IMR-90 (cell line): Measurements from ENCODE around the gene EFEMP2. TPM values are rescaled to one million over a fixed set of nuclear protein-coding genes. Genes with fewer than 3 reads are reported as not detected.

Experiments used
- ATAC-seq: fragments of 200-7000 bp; cut with Tn5 transposase; 2 replicates; pipeline ENCODE4 v1.9.1; 2020; ENCODE audit warnings: low read depth, mild to moderate bottlenecking, moderate library complexity
- BruUV-seq: library from RNA; stranded (reverse); fragments of 400-500 nt; replicated peaks from 2 replicates; lab custom pipeline; 2021; lab: Mats Ljungman, UMichigan
- CTCF ChIA-PET: fragments of 300-600 bp; formaldehyde crosslinking; extraction: SDS; loops from one replicate; lab custom pipeline; 2021; ENCODE audit warnings: antibody characterized with exemption; lab: Yijun Ruan, JAX
- POLR2A ChIA-PET: fragments of 300-600 bp; sonication (Branson Sonifier 250); formaldehyde crosslinking; loops from one replicate; lab custom pipeline; 2022; ENCODE audit warnings: antibody characterized with exemption; ENCODE audit not compliant: unreplicated experiment; lab: Charles Lee
- DNase-seq: peaks from one replicate; pipeline ENCODE4 v3.0.0; 2013
- H2AFZ ChIP-seq: replicated peaks from 2 replicates; pipeline ENCODE3; 2013; ENCODE audit warnings: low read length, mild to moderate bottlenecking; ENCODE audit not compliant: poor library complexity
- H2AK5ac ChIP-seq: 2 replicates; pipeline ENCODE4 v1.6.1; 2013; ENCODE audit warnings: low read depth, low read length, inconsistent platforms
- H2AK9ac ChIP-seq: replicated peaks from 2 replicates; pipeline ENCODE3; 2013; ENCODE audit warnings: mild to moderate bottlenecking, low read depth, low read length, moderate library complexity; ENCODE audit not compliant: poor library complexity
- H2BK120ac ChIP-seq: 2 replicates; pipeline ENCODE4 v1.6.1; 2013; ENCODE audit warnings: low read depth, low read length, inconsistent platforms
- H2BK15ac ChIP-seq: 3 replicates; pipeline ENCODE4 v1.6.1; 2013; ENCODE audit warnings: low read depth, low read length, inconsistent platforms
- H2BK20ac ChIP-seq: 2 replicates; pipeline ENCODE4 v1.6.1; 2013; ENCODE audit warnings: low read depth, mild to moderate bottlenecking, inconsistent platforms, low read length, moderate library complexity
- H2BK5ac ChIP-seq: 2 replicates; pipeline ENCODE4 v1.6.1; 2013; ENCODE audit warnings: mild to moderate bottlenecking, low read depth, low read length, inconsistent platforms; ENCODE audit not compliant: poor library complexity, severe bottlenecking
- H3K14ac ChIP-seq: replicated peaks from 2 replicates; pipeline ENCODE4 v1.6.1; 2013; ENCODE audit warnings: low read depth, low read length, inconsistent platforms
- H3K18ac ChIP-seq: 2 replicates; pipeline ENCODE4 v1.6.1; 2013; ENCODE audit warnings: low read depth, low read length, control low read depth
- H3K23ac ChIP-seq: 2 replicates; pipeline ENCODE4 v1.6.1; 2013; ENCODE audit warnings: low read depth, low read length, inconsistent platforms
- H3K27ac ChIP-seq: 2 replicates; pipeline ENCODE4 v1.5.1; 2013; ENCODE audit warnings: mild to moderate bottlenecking, control low read depth, low read length; ENCODE audit not compliant: insufficient read depth
- H3K27me3 ChIP-seq: 2 replicates; pipeline ENCODE4 v1.6.1; 2013; ENCODE audit warnings: low read length; ENCODE audit not compliant: control insufficient read depth, insufficient read depth
- H3K36me3 ChIP-seq: 2 replicates; pipeline ENCODE4 v1.6.1; 2013; ENCODE audit warnings: low read length, mixed read lengths; ENCODE audit not compliant: control insufficient read depth, insufficient read depth
- H3K4ac ChIP-seq: 2 replicates; pipeline ENCODE4 v1.6.1; 2013; ENCODE audit warnings: low read depth, low read length, inconsistent platforms
- H3K4me1 ChIP-seq: 2 replicates; pipeline ENCODE4 v1.6.1; 2013; ENCODE audit warnings: low read length, mixed read lengths; ENCODE audit not compliant: control insufficient read depth, insufficient read depth
- H3K4me2 ChIP-seq: 2 replicates; pipeline ENCODE4 v1.6.1; 2013; ENCODE audit warnings: low read depth, mild to moderate bottlenecking, control low read depth, low read length, moderate library complexity
- H3K4me3 ChIP-seq: 2 replicates; pipeline ENCODE4 v1.5.1; 2013; ENCODE audit warnings: low read depth, mild to moderate bottlenecking, control low read depth, low read length, moderate library complexity; ENCODE audit not compliant: insufficient read depth
- H3K56ac ChIP-seq: 2 replicates; pipeline ENCODE4 v1.6.1; 2013; ENCODE audit warnings: low read length, inconsistent platforms; ENCODE audit not compliant: insufficient read depth; ENCODE audit errors: extremely low read depth
- H3K79me1 ChIP-seq, 2 experiments: 2 replicates each; pipeline ENCODE4 v1.6.1; 2013; ENCODE audit warnings: low read length in 2 of 2, inconsistent platforms in 1 of 2, low read depth in 1 of 2
- H3K9ac ChIP-seq: 2 replicates; pipeline ENCODE4 v1.6.1; 2013; ENCODE audit warnings: low read depth, low read length, control low read depth
- H3K9me1 ChIP-seq: 2 replicates; pipeline ENCODE4 v1.6.1; 2013; ENCODE audit warnings: low read length, inconsistent platforms; ENCODE audit not compliant: insufficient read depth
- H3K9me3 ChIP-seq: 2 replicates; pipeline ENCODE4 v1.6.1; 2013; ENCODE audit warnings: low read length; ENCODE audit not compliant: control insufficient read depth, insufficient read depth
- H4K20me1 ChIP-seq: 2 replicates; pipeline ENCODE4 v1.6.1; 2013; ENCODE audit warnings: low read length, inconsistent platforms; ENCODE audit not compliant: insufficient read depth
- H4K5ac ChIP-seq: 2 replicates; pipeline ENCODE4 v1.6.1; 2013; ENCODE audit warnings: mild to moderate bottlenecking, low read depth, low read length, control low read depth
- H4K8ac ChIP-seq, 2 experiments: 2 replicates each; pipeline ENCODE4 v1.6.1; 2013; ENCODE audit warnings: low read depth in 2 of 2, low read length in 2 of 2, control low read depth in 1 of 2, inconsistent platforms in 1 of 2
- H4K91ac ChIP-seq: 2 replicates; pipeline ENCODE4 v1.6.1; 2013; ENCODE audit warnings: low read depth, low read length, inconsistent platforms; ENCODE audit not compliant: insufficient read depth
- CTCF ChIP-seq: conservative IDR thresholded peaks from 2 replicates; pipeline ENCODE4 v1.5.1; 2012; ENCODE audit warnings: mild to moderate bottlenecking, low read depth, low read length, improper control_type of control experiment
- MAZ ChIP-seq: IDR thresholded peaks from 2 replicates; pipeline ENCODE4 v1.6.1; 2012; ENCODE audit warnings: low read depth, mild to moderate bottlenecking, low read length, improper control_type of control experiment, moderate library complexity, borderline replicate concordance
- POLR2A ChIP-seq: IDR thresholded peaks from 2 replicates; pipeline ENCODE4 v1.6.1; 2012; ENCODE audit warnings: mild to moderate bottlenecking, low read depth, low read length
- WGBS, 2 experiments: methylation state at CpG; one replicate each; pipeline versions ENCODE4 v1.1.5 to v1.1.7; 2013; ENCODE audit warnings: missing lambda C conversion rate in 2 of 2; ENCODE audit not compliant: insufficient read length in 1 of 2; ENCODE audit errors: extremely low coverage in 2 of 2; 5-methylcytosine and 5-hydroxymethylcytosine counted together
- dilution Hi-C: fragments of 300-500 bp; cut with HindIII; formaldehyde crosslinking; loops from one replicate; pipeline ENCODE4 v1.14.3; 2018; ENCODE audit warnings: low sequenced_read_pairs; ENCODE audit not compliant: unreplicated experiment
- in situ Hi-C: fragments of 300-500 bp; cut with MboI; formaldehyde crosslinking; loops from 3 replicates; pipeline ENCODE4 v1.14.3; 2019; ENCODE audit warnings: low sequenced_read_pairs, inconsistent platforms, mixed read lengths
- intact Hi-C: fragments of 100-400 bp; cut with micrococcal nuclease; formaldehyde crosslinking; loops from 2 replicates; pipeline ENCODE4 v1.10.0; 2022
- polyA plus RNA-seq, 3 experiments: library from polyadenylated mRNA; depleted of rRNA; stranded (reverse); fragments of >200 nt; gene quantifications; 2 replicates each; pipeline ENCODE4 v1.2.3, GENCODE V29; 2012; ENCODE audit warnings: low replicate concordance in 1 of 3
- total RNA-seq: library from RNA; depleted of rRNA; stranded (reverse); fragments of >200 nt; gene quantifications from 2 replicates; pipeline ENCODE4 v1.2.3, GENCODE V29; 2012

Gene EFEMP2
- total and polyA plus RNA-seq, 2 of the 4 experiments (the other 2 are of a cell fraction) = 62.7 to 431 TPM

- H3K23ac ChIP-seq = no peak overlapping the region
- peak overlapping the region; percentile 34 for H2AFZ ChIP-seq
- dilution Hi-C loops = no loop called here
- no peak overlapping the region for H3K4me3 ChIP-seq
- no peak overlapping the region for H3K56ac ChIP-seq
- H3K27ac ChIP-seq = no peak overlapping the region
- BruUV-seq = no TSS peak
- peaks cover 53% of the 10 kb centered on the region for H3K36me3 ChIP-seq
- H2BK120ac ChIP-seq = no peak overlapping the region
- peaks cover 20 to 48% of the 10 kb centered on the region in 2 experiments for H3K79me1 ChIP-seq
- H3K14ac ChIP-seq = no peak overlapping the region
- H3K18ac ChIP-seq = no peak overlapping the region
- CTCF ChIA-PET = interaction anchor here (0.7 to 1.1 kb wide), 2 partner anchors 14 to 33 kb away, joined by 3 read pairs; no protein-coding TSS in a partner anchor
- peaks cover 3% of the 10 kb centered on the region; the same call in 1 of the 2 replicates for H3K4me1 ChIP-seq
- in situ Hi-C loops = no loop called here
- H2BK5ac ChIP-seq = no peak overlapping the region
- H2BK15ac ChIP-seq = no peak overlapping the region
- H4K8ac ChIP-seq = no peak overlapping the region
- no peak overlapping the region for H3K4me2 ChIP-seq
- WGBS, 2 experiments = no CpG with 5 or more reads among the region's 14 CpGs
- H2BK20ac ChIP-seq = no peak overlapping the region
- intact Hi-C loops = no loop called here
- H2AK5ac ChIP-seq = no peak overlapping the region
- TF ChIP-seq POLR2A (peak; percentile 35; the same call in 1 of the 2 replicates), CTCF (peak; percentile 27), MAZ (no peak)
- H3K9me3 ChIP-seq = no peaks in the 10 kb centered on the region
- H4K91ac ChIP-seq = no peak overlapping the region
- no peaks in the 10 kb centered on the region for H3K27me3 ChIP-seq
- H4K20me1 ChIP-seq = peaks cover 62% of the 10 kb centered on the region
- peak overlapping the region; percentile 71 for H2AK9ac ChIP-seq
- peaks cover 27% of the 10 kb centered on the region for H3K9me1 ChIP-seq
- POLR2A ChIA-PET = no interaction called here
- no peak overlapping the region for H4K5ac ChIP-seq
- ATAC-seq (peak; percentile 24), DNase-seq (no peak)
- H3K4ac ChIP-seq = no peak overlapping the region
- H3K9ac ChIP-seq = no peak overlapping the region
These were observed 21.5 kb downstream of the EFEMP2 start for GRCh38 chr11:65851083-65851579.
